ENCODE data around the gene JUN. TPM values are rescaled to one million over a fixed set of nuclear protein-coding genes. Genes with fewer than 3 reads are reported as not detected.

JUN gene
- polyA plus RNA-seq, 1 donor (not counting 4 experiments of a cell fraction or from before 2014, with no cell fraction given), result 70.1 TPM

GRCh38 chr1:58782178-58783089 lies 1.4 kb downstream of the JUN start:
- no peak for FAIRE-seq
- peaks cover 3 to 7% of the 10 kb centered on the region in 2 experiments for H3K36me3 ChIP-seq (ENCODE audit: control insufficient read depth in 2 of 2, extremely low read depth in 1 of 2, insufficient read depth in 2 of 2, low read length in 2 of 2)
- peaks cover 31% of the 10 kb centered on the region for H3K79me2 ChIP-seq (ENCODE audit: control insufficient read depth, insufficient read depth, low read length)
- H4K20me1 ChIP-seq (ENCODE audit: control insufficient read depth, extremely low read depth, insufficient read depth, low read length), result peaks cover 17% of the 10 kb centered on the region
- peak overlapping the region; percentile 90 for H3K27ac ChIP-seq (ENCODE audit: control insufficient read depth, insufficient read depth, low read length)
- H3K27me3 ChIP-seq (ENCODE audit: control insufficient read depth, extremely low read depth, insufficient read depth, low read length), result no peaks in the 10 kb centered on the region
- peak overlapping the region; percentile 89 to 92 (median 91) for H3K4me3 ChIP-seq (ENCODE audit: control insufficient read depth in 2 of 3, extremely low read depth in 1 of 3, insufficient read depth in 2 of 3, low read depth in 1 of 3, low read length in 3 of 3)
- H3K9me1 ChIP-seq (ENCODE audit: control insufficient read depth, extremely low read depth, insufficient read depth, low read length), result no peaks in the 10 kb centered on the region
- no peaks in the 10 kb centered on the region for H3K9me3 ChIP-seq (ENCODE audit: control insufficient read depth, low read depth, low read length)
- TF ChIP-seq, protein P1, sequence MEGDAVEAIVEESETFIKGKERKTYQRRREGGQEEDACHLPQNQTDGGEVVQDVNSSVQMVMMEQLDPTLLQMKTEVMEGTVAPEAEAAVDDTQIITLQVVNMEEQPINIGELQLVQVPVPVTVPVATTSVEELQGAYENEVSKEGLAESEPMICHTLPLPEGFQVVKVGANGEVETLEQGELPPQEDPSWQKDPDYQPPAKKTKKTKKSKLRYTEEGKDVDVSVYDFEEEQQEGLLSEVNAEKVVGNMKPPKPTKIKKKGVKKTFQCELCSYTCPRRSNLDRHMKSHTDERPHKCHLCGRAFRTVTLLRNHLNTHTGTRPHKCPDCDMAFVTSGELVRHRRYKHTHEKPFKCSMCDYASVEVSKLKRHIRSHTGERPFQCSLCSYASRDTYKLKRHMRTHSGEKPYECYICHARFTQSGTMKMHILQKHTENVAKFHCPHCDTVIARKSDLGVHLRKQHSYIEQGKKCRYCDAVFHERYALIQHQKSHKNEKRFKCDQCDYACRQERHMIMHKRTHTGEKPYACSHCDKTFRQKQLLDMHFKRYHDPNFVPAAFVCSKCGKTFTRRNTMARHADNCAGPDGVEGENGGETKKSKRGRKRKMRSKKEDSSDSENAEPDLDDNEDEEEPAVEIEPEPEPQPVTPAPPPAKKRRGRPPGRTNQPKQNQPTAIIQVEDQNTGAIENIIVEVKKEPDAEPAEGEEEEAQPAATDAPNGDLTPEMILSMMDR (optimal IDR thresholded peaks at IDR 0.05 in 1 of 3, IDR thresholded peaks at IDR 0.05 in 1 of 3, conservative IDR thresholded peaks at IDR 0.05 in 1 of 3; ENCODE audit: extremely low read depth in 1 of 3, insufficient read depth in 2 of 3, low read length in 3 of 3), result peak in 1 of 3 experiments; percentile 45
- no peak for TF ChIP-seq EZH2 (IDR thresholded peaks at IDR 0.05; ENCODE audit: low read length)
- H3K9ac ChIP-seq (ENCODE audit: control insufficient read depth, extremely low read depth, insufficient read depth, low read length), result peak overlapping the region; percentile 100
- H2AFZ ChIP-seq (ENCODE audit: control insufficient read depth, low read length), result no peak overlapping the region
- peaks cover 21% of the 10 kb centered on the region for H3K4me1 ChIP-seq (ENCODE audit: control insufficient read depth, extremely low read depth, insufficient read depth, low read length)
- H3K4me2 ChIP-seq (ENCODE audit: control insufficient read depth, extremely low read depth, insufficient read depth, low read depth, low read length), result peak overlapping the region; percentile 94
- dilution Hi-C loops (cut with MboI; ENCODE audit: extremely low pct_ligation_motif_present, low sequenced_read_pairs), result no loop called here
- DNase-seq (ENCODE audit: low read depth, low spot score), result no peak

GRCh38 chr1:58781541-58782177 lies 2.2 kb downstream of the JUN start:
- H3K36me3 ChIP-seq (ENCODE audit: control insufficient read depth in 2 of 2, extremely low read depth in 1 of 2, insufficient read depth in 2 of 2, low read length in 2 of 2), result peaks cover 3 to 7% of the 10 kb centered on the region in 2 experiments
- no peaks in the 10 kb centered on the region for H3K9me3 ChIP-seq (ENCODE audit: control insufficient read depth, low read depth, low read length)
- dilution Hi-C loops (cut with MboI; ENCODE audit: extremely low pct_ligation_motif_present, low sequenced_read_pairs), result no loop called here
- no peaks in the 10 kb centered on the region for H3K27me3 ChIP-seq (ENCODE audit: control insufficient read depth, extremely low read depth, insufficient read depth, low read length)
- H3K9ac ChIP-seq (ENCODE audit: control insufficient read depth, extremely low read depth, insufficient read depth, low read length), result peak overlapping the region; percentile 100
- peak overlapping the region; percentile 94 for H3K4me2 ChIP-seq (ENCODE audit: control insufficient read depth, extremely low read depth, insufficient read depth, low read depth, low read length)
- H3K79me2 ChIP-seq (ENCODE audit: control insufficient read depth, insufficient read depth, low read length), result peaks cover 31% of the 10 kb centered on the region
- H3K4me1 ChIP-seq (ENCODE audit: control insufficient read depth, extremely low read depth, insufficient read depth, low read length), result peaks cover 21% of the 10 kb centered on the region
- DNase-seq (ENCODE audit: low read depth, low spot score) (no peak), FAIRE-seq (no peak)
- H3K27ac ChIP-seq (ENCODE audit: control insufficient read depth, insufficient read depth, low read length), result peak overlapping the region; percentile 90
- H3K4me3 ChIP-seq (ENCODE audit: control insufficient read depth in 2 of 3, extremely low read depth in 1 of 3, insufficient read depth in 2 of 3, low read depth in 1 of 3, low read length in 3 of 3), result peak overlapping the region; percentile 89 to 92 (median 91)
- no peaks in the 10 kb centered on the region for H3K9me1 ChIP-seq (ENCODE audit: control insufficient read depth, extremely low read depth, insufficient read depth, low read length)
- peaks cover 17% of the 10 kb centered on the region for H4K20me1 ChIP-seq (ENCODE audit: control insufficient read depth, extremely low read depth, insufficient read depth, low read length)
- no peak overlapping the region for H2AFZ ChIP-seq (ENCODE audit: control insufficient read depth, low read length)
- TF ChIP-seq, protein P1 (optimal IDR thresholded peaks at IDR 0.05 in 1 of 3, IDR thresholded peaks at IDR 0.05 in 1 of 3, conservative IDR thresholded peaks at IDR 0.05 in 1 of 3; ENCODE audit: extremely low read depth in 1 of 3, insufficient read depth in 2 of 3, low read length in 3 of 3), result peak; percentile 34 to 49 (median 35)
- TF ChIP-seq EZH2 (IDR thresholded peaks at IDR 0.05; ENCODE audit: low read length), result no peak
